Activated naive CD4-positive, alpha-beta T cell treated with anti-CD3 and anti-CD28 coated beads, Interleukin-2, amount 50 U/mL, for 72 hours (primary cell): ENCODE measurements around the gene GALNT11. TPM values are rescaled to one million over a fixed set of nuclear protein-coding genes. Genes with fewer than 3 reads are reported as not detected.

Source experiments
- ATAC-seq, 2 donors: fragments of 150-1000 bp; cut with Tn5 transposase; 2 replicates each; pipeline ENCODE4 v1.10.0; 2021; ENCODE audit warnings: mild to moderate bottlenecking in 2 of 2, moderate library complexity in 2 of 2
- DNase-seq, 2 donors: peaks; one replicate each; pipeline ENCODE4 v3.0.0; 2021 to 2022; ENCODE audit warnings: low spot score in 2 of 2
- H3K27ac Mint-ChIP-seq, 2 donors: one replicate each; pipeline ENCODE4 v1.8.0; 2022; ENCODE audit warnings: mild to moderate bottlenecking in 2 of 2, mixed read lengths in 2 of 2
- H3K36me3 Mint-ChIP-seq, 2 donors: one replicate each; pipeline ENCODE4 v1.8.0; 2022; ENCODE audit warnings: mixed read lengths in 2 of 2
- H3K9me3 Mint-ChIP-seq, 2 donors: one replicate each; pipeline ENCODE4 v1.8.0; 2022; ENCODE audit warnings: mixed read lengths in 2 of 2
- total RNA-seq, 2 donors: library from RNA; stranded (reverse); gene quantifications; one replicate each; pipeline ENCODE4 v1.2.3, GENCODE V29; 2022

GALNT11 gene
- total RNA-seq, 2 donors from 2014 or later, result 13.0 to 22.6 TPM

GRCh38 chr7:152142976-152143595 is 117.6 kb downstream of the GALNT11 start:
- H3K9me3 Mint-ChIP-seq, result no peaks in the 10 kb centered on the region
- H3K36me3 Mint-ChIP-seq, result peaks cover 6 to 30% of the 10 kb centered on the region in 2 donors
- DNase-seq, result no peak
- ATAC-seq, result no peak
- peak overlapping the region; percentile 72 to 81 for H3K27ac Mint-ChIP-seq

GRCh38 chr7:152144557-152145245 is 119.2 kb downstream of the GALNT11 start:
- Mint-ChIP-seq H3K36me3 (peaks cover 6 to 30% of the 10 kb centered on the region in 2 donors), H3K9me3 (no peaks in the 10 kb centered on the region), H3K27ac (peak overlapping the region; percentile 81 to 96)
- peak in 1 of 2 donors; percentile 29 for DNase-seq
- ATAC-seq, result peak; percentile 84 to 90

- Mint-ChIP-seq H3K9me3 (no peaks in the 10 kb centered on the region), H3K27ac (peak overlapping the region; percentile 81 to 93), H3K36me3 (peaks cover 6 to 24% of the 10 kb centered on the region in 2 donors)
- peak in 1 of 2 donors; percentile 30 for DNase-seq
- peak; percentile 21 to 33 for ATAC-seq
These were observed 120.5 kb downstream of the GALNT11 start for GRCh38 chr7:152145853-152146466.

- Mint-ChIP-seq H3K36me3 (peaks cover 6 to 23% of the 10 kb centered on the region in 2 donors), H3K9me3 (no peaks in the 10 kb centered on the region), H3K27ac (peak overlapping the region in 1 of 2 donors; percentile 1)
- ATAC-seq (no peak), DNase-seq (no peak)
These were observed 123.2 kb downstream of the GALNT11 start for GRCh38 chr7:152148706-152149105.

- ATAC-seq (no peak), DNase-seq (no peak)
- Mint-ChIP-seq H3K9me3 (no peaks in the 10 kb centered on the region), H3K27ac (no peak overlapping the region), H3K36me3 (peaks cover 6 to 28% of the 10 kb centered on the region in 2 donors)
These were observed 123.9 kb downstream of the GALNT11 start for GRCh38 chr7:152149363-152149762.

- DNase-seq (no peak), ATAC-seq (no peak)
- peaks cover 0 to 13% of the 10 kb centered on the region in 2 donors for H3K36me3 Mint-ChIP-seq
- peak overlapping the region; percentile 19 to 77 for H3K27ac Mint-ChIP-seq
- no peaks in the 10 kb centered on the region for H3K9me3 Mint-ChIP-seq
These were observed 126.8 kb downstream of the GALNT11 start for GRCh38 chr7:152152267-152152666.

- DNase-seq (no peak), ATAC-seq (peak; percentile 85 to 91)
- Mint-ChIP-seq H3K9me3 (no peaks in the 10 kb centered on the region), H3K36me3 (peaks cover 22 to 35% of the 10 kb centered on the region in 2 donors), H3K27ac (peak overlapping the region; percentile 84 to 85)
These were observed 133.5 kb downstream of the GALNT11 start for GRCh38 chr7:152158801-152159587.

GRCh38 chr7:152161171-152161570 is 135.7 kb downstream of the GALNT11 start:
- Mint-ChIP-seq H3K36me3 (peaks cover 22 to 31% of the 10 kb centered on the region in 2 donors), H3K27ac (peak overlapping the region in 1 of 2 donors; percentile 77), H3K9me3 (no peaks in the 10 kb centered on the region)
- ATAC-seq (no peak), DNase-seq (no peak)

- peaks cover 27 to 31% of the 10 kb centered on the region in 2 donors for H3K36me3 Mint-ChIP-seq
These were observed 136.8 kb downstream of the GALNT11 start for GRCh38 chr7:152162287-152162686.

More at GRCh38 chr7:152162287-152162686, 136.8 kb downstream of the GALNT11 start:
- Mint-ChIP-seq H3K27ac (peak overlapping the region in 1 of 2 donors; percentile 31), H3K9me3 (no peaks in the 10 kb centered on the region)
- ATAC-seq (no peak), DNase-seq (no peak)

Other genes with a start within 250 kb of the GALNT11 start
- gene PRKAG2, start 148.6 kb upstream of the GALNT11 start, total RNA-seq, result 10 to 100 TPM; 22.1 to 35.7 TPM
- gene GALNTL5, start 69.2 kb upstream of the GALNT11 start, total RNA-seq, result not detected